Right renal pelvis (tissue), 4 donors: Measurements from ENCODE around the gene ANKZF1. TPM values are rescaled to one million over a fixed set of nuclear protein-coding genes. Genes with fewer than 3 reads are reported as not detected.
"Not testable (repeated sequence)": the region's sequence is repeated elsewhere in the genome, so short reads cannot be mapped to it uniquely, and the experiment has no call there.

ENCODE experiments used
- DNase-seq, 4 donors: peaks; one replicate each; pipeline ENCODE4 v3.0.0-alpha.2; 2013; ENCODE audit warnings: low read depth in 4 of 4, low spot score in 3 of 4, missing footprints in 1 of 4
- polyA plus RNA-seq, 4 donors: library from polyadenylated mRNA; unstranded; fragments of 120-200 nt; gene quantifications; one replicate each; pipeline ENCODE4 v1.2.1, GENCODE V29; 2013; ENCODE audit not compliant: insufficient read length in 4 of 4

The ANKZF1 gene
- polyA plus RNA-seq, 4 donors = 40.5 to 59.2 (median 50.4) TPM

- no peak for DNase-seq
Measured at GRCh38 chr2:219252900-219253752, 23.5 kb downstream of the ANKZF1 start, which contains the start of gene TUBA4B. Gene TUBA4B (plus strand): TSS chr2:219253243. CDS start chr2:219253408, 165 bp downstream.

GRCh38 chr2:219253753-219254589 lies 24.4 kb downstream of the ANKZF1 start, which contains the start of gene TUBA4A:
Gene TUBA4A (minus strand): TSS chr2:219253918. CDS start chr2:219253858, 60 bp downstream.
- DNase-seq = no peak

- DNase-seq = no peak
Measured at GRCh38 chr2:219254590-219255201, 25.1 kb downstream of the ANKZF1 start.

- not testable (repeated sequence) for DNase-seq
Measured at GRCh38 chr2:219258942-219259341, 29.3 kb downstream of the ANKZF1 start.

GRCh38 chr2:219261024-219261855 lies 31.6 kb downstream of the ANKZF1 start:
- no peak for DNase-seq

- DNase-seq = no peak
Measured at GRCh38 chr2:219266232-219266631, 36.6 kb downstream of the ANKZF1 start.

GRCh38 chr2:219266886-219267285 lies 37.3 kb downstream of the ANKZF1 start:
- DNase-seq = no peak

- no peak for DNase-seq
Measured at GRCh38 chr2:219268294-219268693, 38.7 kb downstream of the ANKZF1 start.

GRCh38 chr2:219269362-219270054 lies 39.9 kb downstream of the ANKZF1 start:
- no peak for DNase-seq

GRCh38 chr2:219270055-219270372 lies 40.4 kb downstream of the ANKZF1 start:
- no peak for DNase-seq

GRCh38 chr2:219271021-219271420 lies 41.4 kb downstream of the ANKZF1 start:
- DNase-seq = no peak

GRCh38 chr2:219272356-219272755 lies 42.8 kb downstream of the ANKZF1 start:
- no peak for DNase-seq

GRCh38 chr2:219272995-219273394 lies 43.4 kb downstream of the ANKZF1 start:
- no peak for DNase-seq

- DNase-seq = no peak
Measured at GRCh38 chr2:219273937-219274336, 44.3 kb downstream of the ANKZF1 start.

- DNase-seq = no peak
Measured at GRCh38 chr2:219274361-219274921, 44.8 kb downstream of the ANKZF1 start.

- DNase-seq = peak in 1 of 4 donors; percentile 77
Measured at GRCh38 chr2:219277703-219278654, 48.4 kb downstream of the ANKZF1 start.

GRCh38 chr2:219278655-219279150 lies 49.1 kb downstream of the ANKZF1 start:
- DNase-seq = no peak
